Measurements from ENCODE around the gene POLD1. TPM values are rescaled to one million over a fixed set of nuclear protein-coding genes. Genes with fewer than 3 reads are reported as not detected.

POLD1 gene
- polyA plus RNA-seq, 1 of the 3 experiments (the other 2 are of a cell fraction) = 33.6 TPM

DNA sequence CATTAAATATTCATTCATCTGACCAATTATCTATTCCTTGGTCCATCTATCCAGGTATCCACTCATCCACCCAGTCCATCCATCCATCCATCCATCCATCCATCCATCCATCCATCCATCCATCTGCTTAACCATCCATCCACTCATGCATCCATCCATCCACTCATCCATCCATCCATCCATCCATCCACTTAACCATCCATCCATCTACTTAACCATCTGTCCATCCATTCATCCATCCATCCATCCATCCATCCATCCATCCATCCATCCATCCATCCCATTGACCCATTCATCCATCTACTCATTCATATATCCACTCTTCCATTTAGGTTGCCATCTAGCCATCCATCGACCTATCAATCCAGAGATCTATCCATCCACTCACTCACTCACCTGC is 59.9 kb downstream of the POLD1 start:
- Histone ChIP-seq H4K20me1 (ENCODE audit: insufficient read depth) (no peaks in the 10 kb centered on the region), H3K9me2 (no peaks in the 10 kb centered on the region), H3K4me1 (ENCODE audit: control insufficient read depth in 1 of 2, insufficient read depth in 2 of 2, low read depth in 1 of 2, low read length in 1 of 2) (no peaks in the 10 kb centered on the region), H2AFZ (ENCODE audit: low read depth) (no peak overlapping the region), H3K27me3 (ENCODE audit: insufficient read depth) (peaks cover 6% of the 10 kb centered on the region; the same call in 1 of the 2 replicates), H3K9ac (no peak overlapping the region), H3K9me3 (no peaks in the 10 kb centered on the region), H3K36me3 (replicated peaks in 1 of 2; ENCODE audit: control insufficient read depth in 1 of 2, insufficient read depth in 2 of 2, low read length in 1 of 2) (no peaks in the 10 kb centered on the region), H3K4me2 (no peak overlapping the region), H3K27ac (ENCODE audit: low read depth in 2 of 2, low read length in 1 of 2) (no peak overlapping the region), H3K79me2 (ENCODE audit: insufficient read depth) (no peaks in the 10 kb centered on the region), H3K4me3 (ENCODE audit: low read depth in 2 of 2, low read length in 1 of 2) (no peak overlapping the region), H3F3A (replicated peaks; ENCODE audit: insufficient read depth) (no peaks in the 10 kb centered on the region)
- TF ChIP-seq GATA2 (CRISPR knock-in tag; IDR thresholded peaks at IDR 0.05) (no peak), TEAD4 (IDR thresholded peaks at IDR 0.05; ENCODE audit: borderline replicate concordance, insufficient read depth) (no peak), FOSL2 (IDR thresholded peaks at IDR 0.05; ENCODE audit: borderline replicate concordance, low read depth) (no peak), GABPA (IDR thresholded peaks at IDR 0.05; ENCODE audit: low read depth) (no peak), EZH2phosphoT487 (IDR thresholded peaks at IDR 0.05; ENCODE audit: borderline replicate concordance, low read depth) (no peak), FOXJ3 (CRISPR knock-in tag; IDR thresholded peaks at IDR 0.05) (no peak), ZBTB33 (IDR thresholded peaks at IDR 0.05; ENCODE audit: borderline replicate concordance, low read depth) (no peak), MXI1 (IDR thresholded peaks at IDR 0.05; ENCODE audit: low read depth, low read length) (no peak), SMC3 (IDR thresholded peaks at IDR 0.05; ENCODE audit: low read depth, low read length) (no peak), NFIC (IDR thresholded peaks at IDR 0.05; ENCODE audit: borderline replicate concordance) (no peak), TCF12 (IDR thresholded peaks at IDR 0.05) (no peak), NRF1 (IDR thresholded peaks at IDR 0.05; ENCODE audit: low read depth, low read length) (no peak), JUND (IDR thresholded peaks at IDR 0.05) (no peak)
- TF ChIP-seq, protein P1, sequence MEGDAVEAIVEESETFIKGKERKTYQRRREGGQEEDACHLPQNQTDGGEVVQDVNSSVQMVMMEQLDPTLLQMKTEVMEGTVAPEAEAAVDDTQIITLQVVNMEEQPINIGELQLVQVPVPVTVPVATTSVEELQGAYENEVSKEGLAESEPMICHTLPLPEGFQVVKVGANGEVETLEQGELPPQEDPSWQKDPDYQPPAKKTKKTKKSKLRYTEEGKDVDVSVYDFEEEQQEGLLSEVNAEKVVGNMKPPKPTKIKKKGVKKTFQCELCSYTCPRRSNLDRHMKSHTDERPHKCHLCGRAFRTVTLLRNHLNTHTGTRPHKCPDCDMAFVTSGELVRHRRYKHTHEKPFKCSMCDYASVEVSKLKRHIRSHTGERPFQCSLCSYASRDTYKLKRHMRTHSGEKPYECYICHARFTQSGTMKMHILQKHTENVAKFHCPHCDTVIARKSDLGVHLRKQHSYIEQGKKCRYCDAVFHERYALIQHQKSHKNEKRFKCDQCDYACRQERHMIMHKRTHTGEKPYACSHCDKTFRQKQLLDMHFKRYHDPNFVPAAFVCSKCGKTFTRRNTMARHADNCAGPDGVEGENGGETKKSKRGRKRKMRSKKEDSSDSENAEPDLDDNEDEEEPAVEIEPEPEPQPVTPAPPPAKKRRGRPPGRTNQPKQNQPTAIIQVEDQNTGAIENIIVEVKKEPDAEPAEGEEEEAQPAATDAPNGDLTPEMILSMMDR (IDR thresholded peaks at IDR 0.05) = no peak
- TF ChIP-seq, protein P2, sequence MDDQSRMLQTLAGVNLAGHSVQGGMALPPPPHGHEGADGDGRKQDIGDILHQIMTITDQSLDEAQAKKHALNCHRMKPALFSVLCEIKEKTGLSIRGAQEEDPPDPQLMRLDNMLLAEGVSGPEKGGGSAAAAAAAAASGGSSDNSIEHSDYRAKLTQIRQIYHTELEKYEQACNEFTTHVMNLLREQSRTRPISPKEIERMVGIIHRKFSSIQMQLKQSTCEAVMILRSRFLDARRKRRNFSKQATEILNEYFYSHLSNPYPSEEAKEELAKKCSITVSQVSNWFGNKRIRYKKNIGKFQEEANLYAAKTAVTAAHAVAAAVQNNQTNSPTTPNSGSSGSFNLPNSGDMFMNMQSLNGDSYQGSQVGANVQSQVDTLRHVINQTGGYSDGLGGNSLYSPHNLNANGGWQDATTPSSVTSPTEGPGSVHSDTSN (IDR thresholded peaks at IDR 0.05) = no peak
- TF ChIP-seq, protein P3, sequence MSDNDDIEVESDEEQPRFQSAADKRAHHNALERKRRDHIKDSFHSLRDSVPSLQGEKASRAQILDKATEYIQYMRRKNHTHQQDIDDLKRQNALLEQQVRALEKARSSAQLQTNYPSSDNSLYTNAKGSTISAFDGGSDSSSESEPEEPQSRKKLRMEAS (IDR thresholded peaks at IDR 0.05; ENCODE audit: low read depth) = no peak
- TF ChIP-seq, protein P4, sequence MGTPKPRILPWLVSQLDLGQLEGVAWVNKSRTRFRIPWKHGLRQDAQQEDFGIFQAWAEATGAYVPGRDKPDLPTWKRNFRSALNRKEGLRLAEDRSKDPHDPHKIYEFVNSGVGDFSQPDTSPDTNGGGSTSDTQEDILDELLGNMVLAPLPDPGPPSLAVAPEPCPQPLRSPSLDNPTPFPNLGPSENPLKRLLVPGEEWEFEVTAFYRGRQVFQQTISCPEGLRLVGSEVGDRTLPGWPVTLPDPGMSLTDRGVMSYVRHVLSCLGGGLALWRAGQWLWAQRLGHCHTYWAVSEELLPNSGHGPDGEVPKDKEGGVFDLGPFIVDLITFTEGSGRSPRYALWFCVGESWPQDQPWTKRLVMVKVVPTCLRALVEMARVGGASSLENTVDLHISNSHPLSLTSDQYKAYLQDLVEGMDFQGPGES (IDR thresholded peaks at IDR 0.05; ENCODE audit: low read depth, low read length) = no peak
- WGBS (ENCODE audit: low lambda C conversion rate) = 2% methylated on average over 1 of the region's 1 CpG
- ChIA-PET CTCF (interaction anchor here (1.1 kb wide), 1 partner anchor 16 kb away, joined by 4 read pairs; no protein-coding TSS in a partner anchor), POLR2A (interaction anchor here (1.5 kb wide), 1 partner anchor 16 kb away, joined by 3 read pairs; no protein-coding TSS in a partner anchor)
- DNase-seq = no peak

All from SK-N-SH (cell line).